Erythroblast (primary cell): ENCODE measurements around the gene CCDC106.

Experiments used
- GATA1 ChIP-seq: IDR thresholded peaks from 2 replicates; pipeline ENCODE4 v1.6.1; 2011; ENCODE audit warnings: low read depth, mild to moderate bottlenecking, control low read depth, low read length, moderate library complexity
- POLR2A ChIP-seq: IDR thresholded peaks from 2 replicates; pipeline ENCODE4 v1.6.1; 2011; ENCODE audit warnings: mild to moderate bottlenecking, low read length

- TF ChIP-seq POLR2A, result no peak
- no peak for TF ChIP-seq GATA1
Measured at GRCh38 chr19:55638864-55639359, 9.1 kb upstream of the CCDC106 start.
